Measurements from ENCODE around the gene ATXN10.

DNA sequence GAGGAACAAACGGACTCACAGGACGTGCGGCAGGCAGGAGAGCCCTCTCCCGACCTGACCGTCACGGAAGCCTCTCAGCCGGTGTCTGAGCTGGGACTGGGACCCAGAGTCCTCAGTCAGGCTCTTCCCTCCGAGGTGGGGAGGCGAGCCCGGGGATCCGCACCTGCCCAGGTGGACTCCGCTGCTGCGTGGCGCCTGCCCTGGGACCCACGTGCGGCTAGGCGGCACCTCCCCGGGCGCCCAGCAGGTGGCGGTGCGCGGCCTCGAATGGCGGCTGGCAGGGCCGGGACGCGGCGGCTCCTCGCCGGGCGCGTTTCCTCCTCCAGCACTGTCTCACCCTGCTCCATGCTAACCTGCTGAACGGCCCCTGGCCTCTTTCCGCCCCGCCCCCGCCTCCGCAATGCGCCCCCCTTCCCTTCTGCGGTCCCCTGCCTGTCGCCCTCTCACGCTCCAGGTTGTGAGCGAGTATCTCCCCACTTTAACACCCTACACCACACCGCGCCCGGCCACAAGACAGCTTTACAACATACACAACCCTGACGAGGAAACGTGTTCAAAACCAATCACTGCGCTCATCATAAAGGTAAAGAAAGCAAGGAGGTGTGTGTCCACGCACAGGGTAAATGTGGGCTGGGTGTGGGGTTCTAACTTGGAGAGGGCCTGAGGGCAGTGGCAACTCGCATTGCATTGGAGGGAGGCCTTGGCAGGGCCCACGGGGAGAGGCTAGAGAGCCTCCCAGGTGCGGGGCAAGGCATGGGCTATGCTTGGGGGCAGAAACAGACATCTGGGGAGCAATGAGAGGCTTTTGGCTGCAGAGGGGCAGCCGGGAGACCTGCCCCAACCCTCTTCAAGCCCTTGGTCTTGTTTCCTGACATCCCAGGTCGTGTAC is 25.9 kb upstream of the ATXN10 start:
- no peak for TF ChIP-seq FOXM1 (IDR thresholded peaks at IDR 0.05; ENCODE audit: borderline replicate concordance)
- TF ChIP-seq LEF1 (IDR thresholded peaks at IDR 0.05; ENCODE audit: borderline replicate concordance), result no peak
- TF ChIP-seq ZNF384 (IDR thresholded peaks at IDR 0.05), result no peak
- no peak for TF ChIP-seq BHLHE40 (IDR thresholded peaks at IDR 0.05; ENCODE audit: borderline replicate concordance)
- no peak for TF ChIP-seq NFRKB (IDR thresholded peaks at IDR 0.05)
- TF ChIP-seq HDGF (IDR thresholded peaks at IDR 0.05; ENCODE audit: borderline replicate concordance), result no peak
- TF ChIP-seq SUZ12 (IDR thresholded peaks at IDR 0.05), result no peak
- no peak for TF ChIP-seq SP1 (IDR thresholded peaks at IDR 0.05)
- TF ChIP-seq, protein P1, sequence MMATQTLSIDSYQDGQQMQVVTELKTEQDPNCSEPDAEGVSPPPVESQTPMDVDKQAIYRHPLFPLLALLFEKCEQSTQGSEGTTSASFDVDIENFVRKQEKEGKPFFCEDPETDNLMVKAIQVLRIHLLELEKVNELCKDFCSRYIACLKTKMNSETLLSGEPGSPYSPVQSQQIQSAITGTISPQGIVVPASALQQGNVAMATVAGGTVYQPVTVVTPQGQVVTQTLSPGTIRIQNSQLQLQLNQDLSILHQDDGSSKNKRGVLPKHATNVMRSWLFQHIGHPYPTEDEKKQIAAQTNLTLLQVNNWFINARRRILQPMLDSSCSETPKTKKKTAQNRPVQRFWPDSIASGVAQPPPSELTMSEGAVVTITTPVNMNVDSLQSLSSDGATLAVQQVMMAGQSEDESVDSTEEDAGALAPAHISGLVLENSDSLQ (IDR thresholded peaks at IDR 0.05), result no peak
- TF ChIP-seq FOXA1 (IDR thresholded peaks at IDR 0.05), result no peak
- no peak for TF ChIP-seq ARNT (IDR thresholded peaks at IDR 0.05)
